ENCODE data around the gene CRYBB2. TPM values are rescaled to one million over a fixed set of nuclear protein-coding genes. Genes with fewer than 3 reads are reported as not detected.
"Not testable (repeated sequence)": the region's sequence is repeated elsewhere in the genome, so short reads cannot be mapped to it uniquely, and the experiment has no call there.

CRYBB2 gene
- total and polyA plus RNA-seq, 2 donors = 0.13 TPM; not detected in 1

GRCh38 chr22:25204547-25204946 is 14.9 kb upstream of the CRYBB2 start:
- not testable (repeated sequence) for H3K36me3 ChIP-seq (ENCODE audit: insufficient read depth); H3K4me3 ChIP-seq (ENCODE audit: low read depth, low read length); H3K4me1 ChIP-seq (ENCODE audit: insufficient read depth); DNase-seq (ENCODE audit: extremely low spot score); H3K27ac ChIP-seq (ENCODE audit: low read depth)
- 77% methylated on average over 7 of the region's 7 CpGs for WGBS

- Histone ChIP-seq H3K36me3 (ENCODE audit: insufficient read depth) (no peaks in the 10 kb centered on the region), H3K27ac (ENCODE audit: low read depth) (no peak overlapping the region), H3K4me1 (ENCODE audit: insufficient read depth) (no peaks in the 10 kb centered on the region), H3K4me3 (ENCODE audit: low read depth, low read length) (no peak overlapping the region)
- no peak for DNase-seq (ENCODE audit: extremely low spot score)
- WGBS = 93% methylated on average over 1 of the region's 1 CpG
Measured at GRCh38 chr22:25205847-25206246, 13.6 kb upstream of the CRYBB2 start.

GRCh38 chr22:25206998-25207397 is 12.4 kb upstream of the CRYBB2 start:
- no peaks in the 10 kb centered on the region for H3K4me1 ChIP-seq (ENCODE audit: insufficient read depth)
- no peak overlapping the region for H3K4me3 ChIP-seq (ENCODE audit: low read depth, low read length)
- no peak for DNase-seq (ENCODE audit: extremely low spot score)
- no peak overlapping the region for H3K27ac ChIP-seq (ENCODE audit: low read depth)
- WGBS = 89% methylated on average over 21 of the region's 21 CpGs
- no peaks in the 10 kb centered on the region for H3K36me3 ChIP-seq (ENCODE audit: insufficient read depth)

DNA sequence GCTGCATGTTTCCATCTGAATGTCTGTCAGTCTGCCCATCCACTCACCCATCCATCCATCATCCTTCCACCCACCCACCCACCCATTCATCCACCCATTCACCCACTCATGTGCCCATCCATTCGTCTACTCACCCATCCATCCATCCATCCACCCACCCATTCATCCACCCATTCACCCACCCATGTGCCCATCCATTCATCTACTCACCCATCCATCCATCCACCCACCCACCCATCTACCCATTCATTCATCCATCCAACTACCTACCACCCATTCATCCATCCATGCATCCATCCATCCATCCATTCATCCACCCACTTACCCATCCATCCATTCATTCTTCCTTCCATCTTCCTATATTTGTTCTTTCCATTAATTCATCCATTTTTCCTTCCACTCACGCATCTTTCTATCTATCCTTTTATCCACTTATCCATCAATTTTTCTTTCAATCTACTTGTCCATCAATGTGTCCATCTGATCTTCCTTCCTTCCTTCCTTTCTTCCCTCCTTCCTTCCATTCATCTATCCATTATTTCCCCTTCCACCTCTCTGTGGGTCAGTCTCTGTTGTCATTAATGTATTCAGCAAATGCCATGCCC is 11.8 kb upstream of the CRYBB2 start:
- Histone ChIP-seq H3K4me3 (ENCODE audit: low read depth, low read length) (no peak overlapping the region), H3K27ac (ENCODE audit: low read depth) (no peak overlapping the region), H3K4me1 (ENCODE audit: insufficient read depth) (no peaks in the 10 kb centered on the region), H3K36me3 (ENCODE audit: insufficient read depth) (no peaks in the 10 kb centered on the region)
- WGBS = 46% methylated on average over 2 of the region's 2 CpGs
- DNase-seq (ENCODE audit: extremely low spot score) = no peak

- 90% methylated on average over 2 of the region's 2 CpGs for WGBS
- DNase-seq (ENCODE audit: extremely low spot score) = no peak
- no peak overlapping the region for H3K27ac ChIP-seq (ENCODE audit: low read depth)
- H3K36me3 ChIP-seq (ENCODE audit: insufficient read depth) = no peaks in the 10 kb centered on the region
- H3K4me1 ChIP-seq (ENCODE audit: insufficient read depth) = no peaks in the 10 kb centered on the region
- no peak overlapping the region for H3K4me3 ChIP-seq (ENCODE audit: low read depth, low read length)
Measured at GRCh38 chr22:25208328-25208727, 11.1 kb upstream of the CRYBB2 start.

GRCh38 chr22:25208743-25209505 is 10.5 kb upstream of the CRYBB2 start:
- WGBS = 72% methylated on average over 17 of the region's 17 CpGs
- no peaks in the 10 kb centered on the region for H3K4me1 ChIP-seq (ENCODE audit: insufficient read depth)
- H3K27ac ChIP-seq (ENCODE audit: low read depth) = no peak overlapping the region
- no peaks in the 10 kb centered on the region for H3K36me3 ChIP-seq (ENCODE audit: insufficient read depth)
- DNase-seq (ENCODE audit: extremely low spot score) = no peak
- H3K4me3 ChIP-seq (ENCODE audit: low read depth, low read length) = no peak overlapping the region

- WGBS = 79% methylated on average over 3 of the region's 3 CpGs
- DNase-seq (ENCODE audit: extremely low spot score) = no peak
Measured at GRCh38 chr22:25210793-25211192, 8.6 kb upstream of the CRYBB2 start.

GRCh38 chr22:25212337-25212736 is 7.1 kb upstream of the CRYBB2 start:
- no peaks in the 10 kb centered on the region for H3K36me3 ChIP-seq (ENCODE audit: insufficient read depth)
- 55% methylated on average over 3 of the region's 3 CpGs for WGBS

More at GRCh38 chr22:25210793-25211192, 8.6 kb upstream of the CRYBB2 start:
- no peak overlapping the region for H3K27ac ChIP-seq (ENCODE audit: low read depth)
- no peaks in the 10 kb centered on the region for H3K4me1 ChIP-seq (ENCODE audit: insufficient read depth)
- no peak overlapping the region for H3K4me3 ChIP-seq (ENCODE audit: low read depth, low read length)
- H3K36me3 ChIP-seq (ENCODE audit: insufficient read depth) = no peaks in the 10 kb centered on the region

DNA sequence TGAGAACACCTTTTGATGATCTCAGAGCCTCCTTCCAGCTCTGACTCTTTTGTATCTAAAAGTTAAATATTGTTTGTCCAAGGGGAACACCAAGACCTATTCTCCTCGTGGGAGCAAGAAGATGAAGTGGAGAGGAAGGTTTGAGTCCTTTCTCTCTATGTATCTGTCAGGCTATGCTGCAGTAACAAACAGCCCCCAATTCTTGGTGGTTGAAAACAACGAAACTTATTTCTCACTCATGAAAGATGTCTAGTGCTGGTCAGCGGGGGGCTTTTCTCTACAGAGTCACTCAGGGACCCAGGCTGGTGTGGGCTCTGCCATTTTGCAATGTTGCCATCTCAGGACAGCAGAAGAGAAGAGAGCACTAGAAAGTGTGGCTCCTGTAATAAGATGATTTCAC is 6.2 kb upstream of the CRYBB2 start:
- Histone ChIP-seq H3K27ac (ENCODE audit: low read depth) (no peak overlapping the region), H3K4me3 (ENCODE audit: low read depth, low read length) (no peak overlapping the region), H3K36me3 (ENCODE audit: insufficient read depth) (no peaks in the 10 kb centered on the region), H3K4me1 (ENCODE audit: insufficient read depth) (no peaks in the 10 kb centered on the region)
- 77% methylated on average over 3 of the region's 3 CpGs for WGBS
- no peak for DNase-seq (ENCODE audit: extremely low spot score)

More at GRCh38 chr22:25212337-25212736, 7.1 kb upstream of the CRYBB2 start:
- H3K4me3 ChIP-seq (ENCODE audit: low read depth, low read length) = no peak overlapping the region
- H3K27ac ChIP-seq (ENCODE audit: low read depth) = no peak overlapping the region
- no peak for DNase-seq (ENCODE audit: extremely low spot score)
- no peaks in the 10 kb centered on the region for H3K4me1 ChIP-seq (ENCODE audit: insufficient read depth)

- no peak overlapping the region for H3K4me3 ChIP-seq (ENCODE audit: low read depth, low read length)
- no peak overlapping the region for H3K27ac ChIP-seq (ENCODE audit: low read depth)
- DNase-seq (ENCODE audit: extremely low spot score) = no peak
- WGBS = 81% methylated on average over 2 of the region's 2 CpGs
- no peaks in the 10 kb centered on the region for H3K36me3 ChIP-seq (ENCODE audit: insufficient read depth)
- no peaks in the 10 kb centered on the region for H3K4me1 ChIP-seq (ENCODE audit: insufficient read depth)
Measured at GRCh38 chr22:25216230-25216629, 3.2 kb upstream of the CRYBB2 start.

DNA sequence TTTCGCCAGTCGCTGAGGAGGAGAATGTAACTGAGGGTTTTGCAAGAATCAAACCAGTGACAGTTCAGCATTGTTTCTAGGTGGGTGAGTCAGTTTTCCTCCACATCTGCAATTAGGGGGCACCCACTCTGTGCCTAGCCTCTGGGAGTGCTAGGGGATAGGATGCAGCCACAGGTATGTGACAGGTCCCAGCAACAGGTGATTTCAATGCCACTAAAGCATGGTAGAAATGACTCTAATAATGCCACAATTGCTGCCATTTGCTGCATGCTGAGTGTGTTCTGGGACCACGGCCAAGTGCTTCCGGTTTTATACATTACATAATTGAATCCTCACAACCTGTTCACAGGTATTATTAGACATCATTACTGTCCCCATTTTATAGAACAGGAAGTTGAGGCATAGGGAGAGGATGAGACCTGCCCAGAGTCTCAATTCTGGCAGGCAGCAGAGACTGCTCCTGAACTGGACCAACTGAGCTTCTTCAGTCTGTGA is 556 bp downstream of the CRYBB2 start:
- 66% methylated on average over 4 of the region's 4 CpGs for WGBS
- no peaks in the 10 kb centered on the region for H3K4me1 ChIP-seq (ENCODE audit: insufficient read depth)

DNA sequence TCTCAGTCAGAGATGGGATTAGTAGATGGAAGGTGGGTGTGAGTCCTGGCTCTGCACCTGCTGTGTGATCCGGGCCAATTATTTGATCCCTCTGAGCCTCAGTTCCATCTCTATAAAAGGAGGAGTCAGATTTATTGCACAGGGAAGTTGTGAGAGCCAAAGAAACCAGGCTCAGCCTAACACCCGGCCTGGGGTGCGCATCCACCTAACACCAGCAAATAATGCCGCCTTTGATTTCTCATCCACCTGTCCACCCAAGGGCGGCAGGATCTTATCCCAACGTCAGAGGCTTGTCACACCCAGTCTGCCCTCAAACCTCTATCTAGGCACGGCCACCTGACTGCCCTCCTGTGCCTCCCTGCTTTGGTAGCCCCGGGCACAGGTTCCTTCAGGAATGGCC is 2.4 kb downstream of the CRYBB2 start:
- no peaks in the 10 kb centered on the region for H3K4me1 ChIP-seq (ENCODE audit: insufficient read depth)
- WGBS = 81% methylated on average over 8 of the region's 8 CpGs
- no peaks in the 10 kb centered on the region for H3K36me3 ChIP-seq (ENCODE audit: insufficient read depth)
- H3K4me3 ChIP-seq (ENCODE audit: low read depth, low read length) = no peak overlapping the region
- no peak for DNase-seq (ENCODE audit: extremely low spot score)
- H3K27ac ChIP-seq (ENCODE audit: low read depth) = no peak overlapping the region

More for the DNA sequence above, 556 bp downstream of the CRYBB2 start:
- no peak for DNase-seq (ENCODE audit: extremely low spot score)
- H3K4me3 ChIP-seq (ENCODE audit: low read depth, low read length) = no peak overlapping the region
- no peaks in the 10 kb centered on the region for H3K36me3 ChIP-seq (ENCODE audit: insufficient read depth)
- H3K27ac ChIP-seq (ENCODE audit: low read depth) = no peak overlapping the region

DNA sequence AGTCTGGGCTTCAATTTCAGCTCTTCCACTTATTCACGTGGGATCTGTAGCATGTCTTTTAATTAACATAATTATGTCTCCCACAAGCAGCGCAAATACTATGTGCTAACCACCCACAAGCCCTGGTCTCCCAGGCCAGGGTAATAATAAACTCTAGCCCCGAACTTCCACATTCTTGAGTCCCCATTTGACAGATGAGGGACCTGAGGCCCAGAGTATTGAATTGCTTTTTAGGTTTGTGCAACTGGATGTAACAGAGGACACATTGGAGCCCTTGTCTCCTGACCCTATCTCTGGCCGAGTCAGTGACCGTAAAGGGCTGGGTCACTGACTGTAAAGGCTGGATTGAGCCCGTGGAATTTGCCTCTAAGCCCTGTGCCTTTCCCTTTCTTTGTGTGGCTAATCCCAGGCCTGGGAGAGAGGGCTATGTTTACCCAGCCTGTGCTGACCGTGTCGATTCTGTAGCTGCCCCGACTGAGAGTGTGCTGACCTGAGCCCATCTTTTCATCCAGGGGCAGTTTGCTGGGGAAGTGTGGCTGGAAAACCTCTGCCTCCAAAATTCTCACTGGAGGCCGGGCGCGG is 3.9 kb downstream of the CRYBB2 start:
- Histone ChIP-seq H3K4me3 (ENCODE audit: low read depth, low read length) (no peak overlapping the region), H3K27ac (ENCODE audit: low read depth) (no peak overlapping the region), H3K36me3 (ENCODE audit: insufficient read depth) (no peaks in the 10 kb centered on the region), H3K4me1 (ENCODE audit: insufficient read depth) (no peaks in the 10 kb centered on the region)
- 65% methylated on average over 12 of the region's 12 CpGs for WGBS
- DNase-seq (ENCODE audit: extremely low spot score) = no peak

DNA sequence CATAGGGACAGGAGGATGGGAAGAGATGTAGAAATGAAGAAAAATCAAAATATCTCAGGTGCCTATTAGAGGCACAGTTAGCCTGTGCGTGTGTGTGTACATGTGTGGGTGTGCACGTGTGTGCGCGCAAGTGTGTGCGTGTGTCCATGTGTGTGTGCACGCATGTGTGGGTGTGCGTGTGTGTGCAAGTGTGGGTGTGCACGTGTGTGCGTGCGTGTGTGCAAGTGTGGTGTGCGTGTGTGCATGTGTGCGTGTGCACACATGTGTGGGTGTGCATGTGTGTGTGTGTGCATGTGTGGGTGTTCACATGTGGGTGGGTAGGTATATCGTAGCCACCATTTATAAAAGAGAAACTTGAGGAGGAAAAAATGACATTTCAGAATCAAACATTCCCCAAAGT is 9.4 kb downstream of the CRYBB2 start:
- no peaks in the 10 kb centered on the region for H3K4me1 ChIP-seq (ENCODE audit: insufficient read depth)
- 85% methylated on average over 13 of the region's 13 CpGs for WGBS
- H3K36me3 ChIP-seq (ENCODE audit: insufficient read depth) = no peaks in the 10 kb centered on the region
- no peak overlapping the region for H3K4me3 ChIP-seq (ENCODE audit: low read depth, low read length)
- no peak overlapping the region for H3K27ac ChIP-seq (ENCODE audit: low read depth)
- DNase-seq (ENCODE audit: extremely low spot score) = no peak
